Measurements from ENCODE around the gene CCNT1.
"Not testable (repeated sequence)": the region's sequence is repeated elsewhere in the genome, so short reads cannot be mapped to it uniquely, and the experiment has no call there.

CCNT1 gene

GRCh38 chr12:48720171-48720570 is 3.7 kb upstream of the CCNT1 start:
- not testable (repeated sequence) for H3K27me3 ChIP-seq (ENCODE audit: control insufficient read depth, insufficient read depth, low read length); H3K9ac ChIP-seq (ENCODE audit: low read length); H3K36me3 ChIP-seq (ENCODE audit: control insufficient read depth, insufficient read depth, low read length); H3K4me3 ChIP-seq (ENCODE audit: low read length); H3K4me1 ChIP-seq (ENCODE audit: control insufficient read depth, insufficient read depth, low read length); H3K9me3 ChIP-seq (ENCODE audit: control insufficient read depth, low read length)

GRCh38 chr12:48719002-48719401 is 2.5 kb upstream of the CCNT1 start:
- H3K4me1 ChIP-seq (ENCODE audit: control insufficient read depth, insufficient read depth, low read length), result peaks cover 20% of the 10 kb centered on the region
- not testable (repeated sequence) for H3K9ac ChIP-seq (ENCODE audit: low read length); H3K27me3 ChIP-seq (ENCODE audit: control insufficient read depth, insufficient read depth, low read length); H3K36me3 ChIP-seq (ENCODE audit: control insufficient read depth, insufficient read depth, low read length); H3K4me3 ChIP-seq (ENCODE audit: low read length); H3K9me3 ChIP-seq (ENCODE audit: control insufficient read depth, low read length)

DNA sequence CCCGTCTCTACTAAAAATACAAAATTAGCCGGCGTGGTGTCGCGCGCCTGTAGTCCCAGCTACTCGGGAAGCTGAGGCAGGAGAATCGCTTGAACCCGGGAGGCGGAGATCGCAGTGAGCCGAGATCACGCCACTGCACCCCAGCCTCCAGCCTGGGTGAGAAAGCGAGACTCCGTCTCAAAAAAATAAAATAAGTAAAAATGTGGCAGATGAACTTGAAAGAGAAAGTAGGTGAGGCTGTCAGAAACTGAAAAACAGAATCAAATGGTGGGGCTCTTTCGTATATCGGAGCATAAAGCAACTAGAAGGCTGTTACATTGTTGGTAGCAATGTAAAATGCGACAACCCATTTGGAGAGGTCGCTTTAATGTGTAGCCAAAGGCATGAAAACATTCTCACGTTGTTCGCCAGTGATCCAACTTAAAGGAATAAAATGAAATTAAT is 767 bp upstream of the CCNT1 start:
- Histone ChIP-seq H3K36me3 (ENCODE audit: control insufficient read depth, insufficient read depth, low read length) (no peaks in the 10 kb centered on the region), H3K4me1 (ENCODE audit: control insufficient read depth, insufficient read depth, low read length) (peaks cover 25% of the 10 kb centered on the region), H3K4me3 (ENCODE audit: low read length) (peak overlapping the region; percentile 56), H3K27me3 (ENCODE audit: control insufficient read depth, insufficient read depth, low read length) (no peaks in the 10 kb centered on the region), H3K9me3 (ENCODE audit: control insufficient read depth, low read length) (no peaks in the 10 kb centered on the region), H3K9ac (ENCODE audit: low read length) (peak overlapping the region; percentile 77)

GRCh38 chr12:48716168-48716492 is 377 bp downstream of the CCNT1 start:
- Histone ChIP-seq H3K36me3 (ENCODE audit: control insufficient read depth, insufficient read depth, low read length) (no peaks in the 10 kb centered on the region), H3K4me3 (ENCODE audit: low read length) (peak overlapping the region; percentile 56), H3K9ac (ENCODE audit: low read length) (peak overlapping the region; percentile 93), H3K9me3 (ENCODE audit: control insufficient read depth, low read length) (no peaks in the 10 kb centered on the region), H3K27me3 (ENCODE audit: control insufficient read depth, insufficient read depth, low read length) (no peaks in the 10 kb centered on the region), H3K4me1 (ENCODE audit: control insufficient read depth, insufficient read depth, low read length) (peaks cover 25% of the 10 kb centered on the region)

DNA sequence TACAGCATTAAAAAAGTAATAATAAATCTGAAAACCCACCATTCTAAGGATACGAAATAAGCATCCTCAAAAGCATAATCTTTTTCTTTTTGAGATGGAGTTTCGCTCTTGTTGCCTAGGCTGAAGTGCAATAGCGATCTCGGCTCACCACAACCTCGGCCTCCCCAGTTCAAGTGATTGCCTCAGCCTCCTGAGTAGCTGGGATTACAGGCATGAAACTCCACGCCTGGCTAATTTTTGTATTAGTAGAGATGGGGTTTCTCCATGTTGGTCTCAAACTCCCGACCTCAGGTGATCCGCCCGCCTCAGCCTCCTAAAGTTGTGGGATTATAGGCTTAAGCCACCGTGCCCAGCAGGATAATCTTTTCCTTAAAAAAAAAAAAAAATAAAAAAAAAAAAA is 4.3 kb downstream of the CCNT1 start:
- no peak overlapping the region for H3K4me3 ChIP-seq (ENCODE audit: low read length)
- H3K9ac ChIP-seq (ENCODE audit: low read length), result no peak overlapping the region
- no peaks in the 10 kb centered on the region for H3K9me3 ChIP-seq (ENCODE audit: control insufficient read depth, low read length)
- H3K4me1 ChIP-seq (ENCODE audit: control insufficient read depth, insufficient read depth, low read length), result peaks cover 23% of the 10 kb centered on the region
- H3K27me3 ChIP-seq (ENCODE audit: control insufficient read depth, insufficient read depth, low read length), result no peaks in the 10 kb centered on the region
- H3K36me3 ChIP-seq (ENCODE audit: control insufficient read depth, insufficient read depth, low read length), result no peaks in the 10 kb centered on the region

- H3K27me3 ChIP-seq (ENCODE audit: control insufficient read depth, insufficient read depth, low read length); H3K36me3 ChIP-seq (ENCODE audit: control insufficient read depth, insufficient read depth, low read length); H3K4me3 ChIP-seq (ENCODE audit: low read length); H3K4me1 ChIP-seq (ENCODE audit: control insufficient read depth, insufficient read depth, low read length); H3K9me3 ChIP-seq (ENCODE audit: control insufficient read depth, low read length); H3K9ac ChIP-seq (ENCODE audit: low read length): not testable (repeated sequence)
Measured at GRCh38 chr12:48698822-48699221, 17.7 kb downstream of the CCNT1 start.

DNA sequence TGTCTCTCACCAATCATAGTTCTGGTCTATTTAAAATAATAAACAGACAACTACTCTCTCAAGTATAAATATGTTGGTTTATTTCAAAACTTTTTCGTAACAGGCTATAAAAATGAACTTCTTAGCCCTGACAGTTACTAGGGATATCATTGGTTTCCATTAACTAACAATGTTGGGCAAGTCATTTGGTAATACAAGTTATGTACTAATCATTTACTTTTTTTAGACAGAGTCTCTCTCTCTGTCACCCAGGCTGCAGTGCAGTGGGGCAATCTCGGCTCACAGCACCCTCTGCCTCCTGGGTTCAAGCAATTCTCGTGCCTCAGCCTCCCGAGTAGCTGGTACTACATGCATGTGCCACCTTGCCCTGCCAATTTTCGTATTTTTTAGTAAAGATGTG is 19.9 kb downstream of the CCNT1 start:
- H3K9ac ChIP-seq (ENCODE audit: low read length), result no peak overlapping the region
- H3K27me3 ChIP-seq (ENCODE audit: control insufficient read depth, insufficient read depth, low read length), result no peaks in the 10 kb centered on the region
- no peaks in the 10 kb centered on the region for H3K4me1 ChIP-seq (ENCODE audit: control insufficient read depth, insufficient read depth, low read length)
- no peaks in the 10 kb centered on the region for H3K9me3 ChIP-seq (ENCODE audit: control insufficient read depth, low read length)
- H3K4me3 ChIP-seq (ENCODE audit: low read length), result no peak overlapping the region
- H3K36me3 ChIP-seq (ENCODE audit: control insufficient read depth, insufficient read depth, low read length), result peaks cover 13% of the 10 kb centered on the region

DNA sequence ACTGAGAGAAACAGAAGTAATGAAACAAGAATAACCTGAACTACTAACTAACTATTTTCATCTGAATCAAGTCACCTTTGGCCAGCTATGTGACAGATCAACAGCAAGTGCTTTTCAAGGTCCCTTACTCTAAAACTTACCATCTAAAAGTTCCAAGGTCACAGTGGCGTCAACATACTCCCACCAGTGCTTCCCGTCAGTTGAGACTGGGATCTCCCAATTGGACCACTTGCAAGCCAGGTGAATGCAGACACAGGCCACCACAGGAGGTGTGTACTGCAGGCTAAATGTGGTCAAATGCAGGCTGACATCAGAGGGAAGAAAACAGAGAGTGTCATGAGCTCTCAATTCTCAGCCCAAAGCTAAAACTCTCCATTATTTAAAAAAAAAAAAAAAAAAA is 20.6 kb downstream of the CCNT1 start:
- Histone ChIP-seq H3K4me1 (ENCODE audit: control insufficient read depth, insufficient read depth, low read length) (no peaks in the 10 kb centered on the region), H3K9ac (ENCODE audit: low read length) (no peak overlapping the region), H3K36me3 (ENCODE audit: control insufficient read depth, insufficient read depth, low read length) (peaks cover 13% of the 10 kb centered on the region), H3K27me3 (ENCODE audit: control insufficient read depth, insufficient read depth, low read length) (no peaks in the 10 kb centered on the region), H3K9me3 (ENCODE audit: control insufficient read depth, low read length) (no peaks in the 10 kb centered on the region), H3K4me3 (ENCODE audit: low read length) (no peak overlapping the region)

DNA sequence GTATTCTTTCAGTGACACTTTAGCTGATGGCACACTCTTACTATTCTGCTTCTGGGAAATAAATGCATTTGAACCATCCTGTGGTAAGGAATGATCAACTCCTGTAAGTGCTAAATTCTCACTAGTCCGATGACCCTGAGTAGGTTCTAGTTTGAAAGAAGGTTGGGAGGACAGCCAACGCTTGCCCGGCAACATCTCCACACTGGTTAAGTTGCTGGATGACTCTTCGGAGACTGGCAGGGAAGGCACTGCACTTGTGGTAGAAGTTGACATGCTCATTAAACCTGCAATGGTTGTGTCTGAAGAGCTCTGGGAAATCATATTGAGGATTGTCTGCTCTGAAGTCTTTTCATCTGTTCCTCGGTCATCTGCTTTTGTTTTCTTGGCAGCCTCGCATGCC is 22.5 kb downstream of the CCNT1 start:
- Histone ChIP-seq H3K4me3 (ENCODE audit: low read length) (no peak overlapping the region), H3K9me3 (ENCODE audit: control insufficient read depth, low read length) (no peaks in the 10 kb centered on the region), H3K9ac (ENCODE audit: low read length) (no peak overlapping the region), H3K27me3 (ENCODE audit: control insufficient read depth, insufficient read depth, low read length) (no peaks in the 10 kb centered on the region), H3K36me3 (ENCODE audit: control insufficient read depth, insufficient read depth, low read length) (peaks cover 13% of the 10 kb centered on the region), H3K4me1 (ENCODE audit: control insufficient read depth, insufficient read depth, low read length) (no peaks in the 10 kb centered on the region)

- Histone ChIP-seq H3K36me3 (ENCODE audit: control insufficient read depth, insufficient read depth, low read length) (peaks cover 13% of the 10 kb centered on the region), H3K4me1 (ENCODE audit: control insufficient read depth, insufficient read depth, low read length) (no peaks in the 10 kb centered on the region), H3K9ac (ENCODE audit: low read length) (no peak overlapping the region), H3K27me3 (ENCODE audit: control insufficient read depth, insufficient read depth, low read length) (no peaks in the 10 kb centered on the region), H3K9me3 (ENCODE audit: control insufficient read depth, low read length) (no peaks in the 10 kb centered on the region), H3K4me3 (ENCODE audit: low read length) (no peak overlapping the region)
Measured at GRCh38 chr12:48693572-48693971, 22.9 kb downstream of the CCNT1 start.

- Histone ChIP-seq H3K27me3 (ENCODE audit: control insufficient read depth, insufficient read depth, low read length) (no peaks in the 10 kb centered on the region), H3K9ac (ENCODE audit: low read length) (no peak overlapping the region), H3K4me1 (ENCODE audit: control insufficient read depth, insufficient read depth, low read length) (no peaks in the 10 kb centered on the region), H3K9me3 (ENCODE audit: control insufficient read depth, low read length) (no peaks in the 10 kb centered on the region), H3K4me3 (ENCODE audit: low read length) (no peak overlapping the region), H3K36me3 (ENCODE audit: control insufficient read depth, insufficient read depth, low read length) (peaks cover 13% of the 10 kb centered on the region)
Measured at GRCh38 chr12:48691826-48692487, 24.6 kb downstream of the CCNT1 start.

DNA sequence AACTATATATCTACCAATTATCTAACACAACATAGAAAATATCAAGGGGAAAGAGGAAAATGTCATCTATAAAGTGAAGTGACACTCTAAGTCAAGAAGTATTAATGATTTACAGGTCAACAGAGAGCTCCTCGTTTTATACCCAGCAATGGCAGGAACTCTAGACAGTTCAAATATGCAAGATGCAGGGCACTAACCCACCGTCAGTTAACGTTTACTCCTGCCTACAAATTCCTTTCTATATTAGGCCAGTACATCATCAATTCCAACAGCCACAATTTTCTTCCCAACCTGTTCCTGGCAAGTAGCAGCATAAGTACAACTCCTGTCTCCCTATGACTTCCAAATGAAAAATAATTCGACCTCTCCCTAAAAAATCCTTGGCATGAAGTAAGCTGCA is 25.5 kb downstream of the CCNT1 start:
- Histone ChIP-seq H3K27me3 (ENCODE audit: control insufficient read depth, insufficient read depth, low read length) (no peaks in the 10 kb centered on the region), H3K36me3 (ENCODE audit: control insufficient read depth, insufficient read depth, low read length) (peaks cover 13% of the 10 kb centered on the region), H3K9ac (ENCODE audit: low read length) (no peak overlapping the region), H3K4me3 (ENCODE audit: low read length) (no peak overlapping the region), H3K9me3 (ENCODE audit: control insufficient read depth, low read length) (no peaks in the 10 kb centered on the region), H3K4me1 (ENCODE audit: control insufficient read depth, insufficient read depth, low read length) (no peaks in the 10 kb centered on the region)

DNA sequence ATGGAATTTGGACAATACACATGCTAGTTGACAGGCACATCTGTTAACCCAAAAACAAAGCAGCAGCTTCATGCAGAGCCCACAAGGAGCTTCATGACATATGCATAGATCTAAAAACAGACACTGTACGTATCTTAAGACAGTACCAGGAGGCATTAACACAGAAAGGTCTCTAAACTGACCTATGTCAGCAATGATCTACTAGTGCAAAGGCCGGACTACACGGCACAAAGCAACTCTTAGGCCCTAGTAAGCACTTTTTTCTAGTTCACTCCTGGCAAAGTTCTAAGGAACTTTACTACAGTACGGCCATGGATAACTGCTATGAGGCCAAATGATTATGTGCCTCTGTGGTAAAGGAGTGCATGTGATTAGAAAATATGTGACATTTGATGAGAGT is 26.1 kb downstream of the CCNT1 start:
- Histone ChIP-seq H3K36me3 (ENCODE audit: control insufficient read depth, insufficient read depth, low read length) (peaks cover 13% of the 10 kb centered on the region), H3K4me1 (ENCODE audit: control insufficient read depth, insufficient read depth, low read length) (no peaks in the 10 kb centered on the region), H3K9me3 (ENCODE audit: control insufficient read depth, low read length) (no peaks in the 10 kb centered on the region), H3K27me3 (ENCODE audit: control insufficient read depth, insufficient read depth, low read length) (no peaks in the 10 kb centered on the region), H3K9ac (ENCODE audit: low read length) (no peak overlapping the region), H3K4me3 (ENCODE audit: low read length) (no peak overlapping the region)
